ENCODE data around the gene DCLRE1A.

Gene DCLRE1A

DNA sequence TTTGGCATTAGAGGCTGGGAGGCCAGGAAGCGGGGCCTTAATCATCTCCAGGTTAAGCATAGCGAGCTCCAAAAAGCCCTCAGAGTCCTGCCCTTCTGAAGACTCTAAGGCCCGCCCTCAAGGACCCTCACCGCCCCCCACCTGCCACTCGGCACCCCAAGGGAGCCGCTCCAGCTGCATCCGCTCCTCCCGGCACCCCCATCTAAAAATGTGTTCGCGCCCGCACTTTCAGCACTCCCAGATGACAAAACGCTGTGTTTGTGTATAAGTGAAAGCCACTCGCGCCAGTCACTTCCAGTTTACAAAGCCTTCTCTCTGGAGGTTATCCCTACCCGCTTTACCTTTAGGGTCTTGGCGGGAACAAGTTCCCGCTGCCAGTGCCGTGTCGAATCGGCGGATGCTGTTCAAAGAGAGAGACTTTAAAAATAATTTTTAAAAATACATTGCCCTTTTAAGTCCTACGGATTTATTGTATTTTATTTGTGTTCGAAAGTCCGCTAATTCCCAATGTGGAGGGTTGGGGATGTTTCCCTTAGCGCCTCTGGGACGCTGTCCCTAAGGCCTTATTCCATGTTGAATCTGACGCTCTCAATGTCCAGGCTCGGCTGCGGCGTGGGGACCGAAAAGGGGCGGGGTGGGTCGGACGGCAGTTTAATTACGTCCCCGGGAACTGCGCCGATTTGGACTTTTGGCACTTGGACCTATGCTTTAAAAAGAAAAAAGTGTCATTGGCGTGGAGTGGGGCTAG is at the start of gene DCLRE1A, which contains the start of gene NHLRC2:
Gene DCLRE1A (minus strand): TSS at position 70 of the 748 bp plus-strand sequence. CDS start 900 bp downstream, outside the sequence.
Gene NHLRC2 (plus strand): TSS at position 649 of the 748 bp plus-strand sequence. CDS start 212 bp downstream, outside the sequence.
- DNase-seq (ENCODE audit: low spot score): peak; percentile 77

DNA sequence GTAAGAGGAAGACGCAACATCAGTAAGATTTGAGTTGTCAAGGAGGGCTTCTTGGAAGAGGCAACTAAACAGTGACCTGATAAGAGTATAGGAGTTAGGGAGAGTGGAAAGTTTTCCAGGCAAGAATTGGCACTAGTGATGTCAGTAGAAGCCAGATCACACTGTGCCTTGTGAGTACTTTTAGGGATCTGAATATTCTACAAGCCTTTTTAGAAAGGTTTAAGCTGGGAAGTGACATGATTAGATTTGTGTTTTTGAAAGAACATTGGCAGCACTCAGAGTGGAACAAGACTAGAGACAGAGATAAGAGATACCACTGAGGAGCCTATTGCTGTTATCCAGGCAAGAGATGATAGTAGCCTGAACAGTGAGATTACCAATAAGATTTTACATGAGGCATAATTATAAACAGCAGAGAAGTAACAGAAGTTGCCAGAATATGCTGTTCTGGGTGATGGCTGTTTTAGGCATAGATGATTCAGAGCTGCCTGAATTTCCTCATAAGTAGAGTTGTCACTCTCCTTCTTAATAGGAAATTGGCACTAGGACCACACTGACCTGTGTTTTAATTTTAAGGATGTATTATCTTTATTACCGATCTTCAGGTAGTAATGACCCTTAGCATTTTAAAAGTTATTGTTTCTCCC is 46.2 kb upstream of the DCLRE1A start:
- no peak for DNase-seq (ENCODE audit: low spot score)

DNA sequence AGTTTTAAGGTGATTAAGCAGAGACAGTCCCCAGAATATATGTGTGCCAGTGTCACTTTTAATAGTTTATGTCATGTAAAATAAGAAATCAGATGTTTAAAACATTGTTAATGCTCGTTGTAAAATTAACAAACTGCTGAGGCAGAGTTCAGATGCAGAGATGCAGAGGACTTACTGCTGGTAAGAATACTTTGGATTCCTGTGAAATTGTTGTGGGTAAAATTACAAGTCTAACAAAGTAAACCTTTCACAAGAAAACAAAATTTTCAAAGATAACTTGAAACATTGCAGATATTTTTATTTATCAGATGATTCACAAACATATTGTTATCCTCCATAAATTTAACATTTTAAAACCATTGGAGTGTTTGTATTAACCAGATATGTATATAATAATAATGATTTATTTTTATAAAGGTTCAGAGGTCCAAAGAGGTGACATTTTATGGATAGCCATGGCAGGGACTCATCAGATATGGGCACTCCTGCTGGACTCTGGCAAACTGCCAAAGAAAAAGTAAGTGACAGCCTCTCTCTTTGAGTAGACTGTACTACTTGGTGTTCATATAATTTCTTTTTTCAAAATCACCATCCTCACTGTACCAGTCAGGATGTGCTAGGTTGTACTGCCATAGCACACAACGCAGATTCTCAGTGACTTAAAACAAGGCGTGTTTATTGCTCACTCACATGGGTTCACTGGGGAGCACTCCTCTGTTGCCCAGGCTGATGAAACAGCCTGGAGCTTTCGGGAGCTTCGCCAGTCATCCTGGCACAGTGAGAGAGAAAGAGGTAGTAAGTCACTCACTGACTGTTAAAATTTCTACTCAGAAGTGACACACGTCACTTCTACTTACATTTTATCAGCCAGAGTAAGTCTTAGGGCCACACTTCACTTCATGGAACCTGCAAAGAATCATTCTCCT is 44.1 kb upstream of the DCLRE1A start:
- no peak for DNase-seq (ENCODE audit: low spot score)

DNA sequence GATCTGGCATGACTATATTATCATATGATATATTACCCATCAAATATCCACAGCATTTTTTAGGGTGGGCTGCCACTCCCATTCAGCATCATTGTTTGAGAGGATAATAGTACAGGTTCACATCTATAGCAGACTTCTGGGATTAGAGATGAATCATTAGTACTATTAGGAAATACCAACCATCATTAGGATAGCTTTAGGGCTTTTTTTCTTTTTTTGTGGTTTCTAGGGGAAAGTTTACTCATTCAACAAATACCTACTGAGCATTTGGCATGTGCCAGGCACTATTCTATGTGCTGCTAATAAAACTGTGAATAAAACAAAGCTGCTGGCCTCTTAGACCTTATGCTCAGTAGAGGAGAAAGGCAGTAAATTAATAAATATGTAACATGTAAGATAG is 41.1 kb upstream of the DCLRE1A start:
- DNase-seq (ENCODE audit: low spot score): no peak

DNA sequence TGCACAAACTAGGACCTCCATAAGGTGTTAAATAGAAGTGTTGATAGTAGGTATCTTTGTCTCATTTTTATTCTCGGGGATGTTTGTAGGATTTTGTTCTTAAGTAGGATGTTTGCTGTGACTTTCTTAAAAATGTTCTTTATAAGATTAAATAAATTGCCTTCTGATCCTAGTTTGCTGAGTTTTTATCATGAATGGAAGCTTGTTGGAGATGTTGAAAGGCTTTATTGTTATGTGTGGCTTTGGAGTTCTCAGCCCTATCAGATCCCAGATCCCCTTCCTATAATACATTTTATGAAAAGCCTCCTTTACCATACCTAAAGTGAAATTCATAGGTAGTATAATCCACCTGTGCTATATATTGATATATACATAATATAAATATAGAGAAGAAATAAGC is 40.7 kb upstream of the DCLRE1A start:
- no peak for DNase-seq (ENCODE audit: low spot score)

DNA sequence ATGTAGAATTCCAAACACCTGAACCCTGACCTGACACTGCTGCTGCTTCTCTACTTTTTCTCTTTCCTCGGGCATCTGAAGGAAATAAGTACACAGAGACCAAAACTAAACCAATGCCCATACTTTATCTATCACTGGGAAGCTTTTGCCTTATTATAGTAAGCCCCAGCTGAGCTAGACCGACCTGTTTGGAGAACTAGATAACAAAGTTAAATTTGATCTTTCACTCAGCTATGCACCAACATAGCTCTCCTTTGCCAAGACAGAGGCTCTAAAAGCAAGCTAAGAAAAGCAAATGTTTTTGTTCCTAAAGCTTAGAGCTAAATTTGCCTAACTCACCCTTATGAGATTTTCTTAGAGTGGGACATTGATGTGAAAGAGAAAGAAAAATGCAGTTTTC is 39.7 kb upstream of the DCLRE1A start:
- DNase-seq (ENCODE audit: low spot score): no peak

DNA sequence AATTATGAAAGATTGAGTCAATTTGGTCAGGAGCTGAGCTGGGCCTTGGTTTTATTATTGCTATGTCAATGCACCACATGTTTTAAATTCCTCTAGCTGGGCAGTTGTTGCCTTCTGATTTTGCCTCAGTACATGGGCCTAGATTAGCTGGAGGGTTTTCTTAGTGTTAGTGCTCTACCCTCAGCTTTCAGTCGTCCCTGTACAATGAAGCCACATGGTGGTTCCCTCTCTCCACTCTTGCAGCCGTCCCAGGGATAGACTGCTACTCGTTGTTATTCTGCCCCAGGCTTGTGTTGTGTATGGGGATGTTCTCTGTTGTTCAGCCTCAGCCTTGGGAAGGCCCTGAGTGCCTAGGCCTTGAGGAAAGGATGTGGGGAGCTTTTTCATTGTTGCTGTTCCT is 37.6 kb upstream of the DCLRE1A start:
- DNase-seq (ENCODE audit: low spot score): no peak

DNA sequence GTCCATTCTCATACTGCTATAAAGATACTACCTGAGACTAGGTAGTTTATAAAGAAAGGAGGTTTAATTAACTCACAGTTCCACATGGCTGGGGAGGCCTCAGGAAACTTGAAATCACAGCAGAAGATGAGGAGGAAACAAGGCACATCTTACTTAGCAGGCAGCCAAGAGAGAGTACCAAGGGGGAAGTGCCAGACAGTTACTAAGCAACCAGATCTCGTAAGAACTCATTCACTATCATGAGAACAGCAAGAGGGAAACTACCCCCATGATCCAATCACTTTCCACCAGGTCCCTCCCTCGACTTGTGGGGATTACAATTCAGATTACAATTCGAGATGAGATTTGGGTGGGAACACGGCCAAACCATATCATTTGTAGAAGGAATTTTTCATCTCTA is 36.9 kb upstream of the DCLRE1A start:
- DNase-seq (ENCODE audit: low spot score): no peak

DNA sequence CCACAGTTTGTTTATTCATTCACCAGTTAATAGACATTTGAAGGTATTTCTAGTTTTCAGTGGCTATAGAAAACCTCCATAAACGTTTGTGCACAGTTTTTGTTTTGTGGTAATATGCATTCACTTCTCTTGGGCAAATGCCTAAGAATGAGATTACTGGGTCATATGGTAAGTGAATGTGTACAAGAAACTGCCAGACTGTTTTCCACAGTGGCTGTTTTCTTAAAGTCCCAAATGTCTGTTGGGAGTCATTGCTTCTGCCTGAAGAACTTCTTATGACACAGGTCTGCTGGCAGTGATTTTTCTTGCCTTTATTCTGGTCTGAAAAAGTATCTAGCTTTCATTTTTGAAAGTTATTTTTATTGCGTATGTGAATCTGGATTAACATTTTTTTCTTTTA is 36.0 kb upstream of the DCLRE1A start:
- no peak for DNase-seq (ENCODE audit: low spot score)

DNA sequence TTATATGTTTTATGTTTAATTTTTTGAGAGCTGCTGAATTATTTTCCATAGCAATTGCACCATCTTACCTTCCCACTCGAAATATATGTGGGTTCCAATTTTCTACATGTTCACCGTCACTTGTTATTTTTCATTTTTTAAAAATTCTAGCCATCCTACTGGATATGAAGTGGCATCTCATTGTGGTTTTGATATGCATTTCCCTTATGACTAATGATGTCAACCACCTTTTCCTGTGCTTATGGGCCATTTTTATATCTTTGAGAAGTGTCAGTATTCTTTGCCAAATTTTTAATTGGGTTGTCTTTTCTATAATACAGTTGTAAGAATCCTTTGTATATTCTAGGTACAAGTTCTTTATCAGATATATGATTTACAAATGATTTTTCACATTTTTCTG is 28.4 kb upstream of the DCLRE1A start:
- no peak for DNase-seq (ENCODE audit: low spot score)

DNA sequence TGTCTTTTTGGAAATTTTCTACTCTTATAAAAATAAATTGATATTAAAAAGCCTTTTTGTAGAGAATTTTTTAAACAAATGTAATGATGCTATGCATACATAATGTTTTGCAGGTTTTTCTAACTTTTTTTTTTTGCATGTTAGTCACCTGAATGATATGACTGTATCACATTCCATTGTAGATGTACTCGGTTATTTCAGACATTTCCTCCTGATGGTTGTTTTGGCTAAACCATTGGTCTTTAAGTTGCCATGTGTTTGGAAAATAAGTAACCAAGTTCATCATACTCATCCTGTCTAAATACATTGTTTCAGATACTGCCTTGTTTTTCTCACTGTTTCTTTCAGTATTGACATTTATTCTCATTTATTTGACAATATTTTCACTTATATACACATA is 26.4 kb upstream of the DCLRE1A start:
- no peak for DNase-seq (ENCODE audit: low spot score)

DNA sequence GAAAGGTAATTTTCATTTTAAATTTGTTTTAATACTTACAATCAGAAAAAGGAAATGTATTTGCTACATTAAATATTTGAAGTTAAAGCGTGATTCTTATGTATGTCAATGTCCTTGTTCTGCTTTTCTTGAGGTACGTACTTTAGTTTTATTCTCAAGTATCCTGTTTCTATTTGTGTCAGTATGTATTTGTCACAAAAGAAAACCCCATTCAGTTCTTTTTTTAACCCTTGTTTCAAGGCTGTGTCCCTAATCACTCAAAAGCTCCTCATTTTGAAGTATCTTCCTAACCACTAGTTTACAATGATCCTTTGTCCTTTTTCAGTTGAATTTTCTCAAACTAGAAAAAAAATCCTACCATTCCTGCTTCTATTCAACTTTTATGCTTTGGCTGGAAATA is 25.8 kb upstream of the DCLRE1A start:
- no peak for DNase-seq (ENCODE audit: low spot score)

DNA sequence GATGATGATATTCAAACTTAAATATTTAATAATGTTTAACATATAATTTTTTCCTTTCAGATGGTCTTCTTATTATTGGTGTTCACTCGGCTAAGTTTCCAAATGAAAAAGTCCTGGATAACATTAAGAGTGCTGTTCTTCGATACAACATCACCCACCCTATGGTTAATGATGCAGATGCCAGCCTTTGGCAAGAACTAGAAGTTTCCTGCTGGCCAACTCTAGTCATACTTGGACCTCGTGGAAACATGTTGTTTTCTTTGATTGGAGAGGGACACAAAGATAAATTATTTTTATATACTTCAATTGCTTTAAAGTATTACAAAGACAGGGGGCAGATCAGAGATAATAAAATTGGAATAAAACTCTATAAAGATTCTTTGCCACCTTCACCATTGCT is 22.6 kb upstream of the DCLRE1A start:
- no peak for DNase-seq (ENCODE audit: low spot score)

DNA sequence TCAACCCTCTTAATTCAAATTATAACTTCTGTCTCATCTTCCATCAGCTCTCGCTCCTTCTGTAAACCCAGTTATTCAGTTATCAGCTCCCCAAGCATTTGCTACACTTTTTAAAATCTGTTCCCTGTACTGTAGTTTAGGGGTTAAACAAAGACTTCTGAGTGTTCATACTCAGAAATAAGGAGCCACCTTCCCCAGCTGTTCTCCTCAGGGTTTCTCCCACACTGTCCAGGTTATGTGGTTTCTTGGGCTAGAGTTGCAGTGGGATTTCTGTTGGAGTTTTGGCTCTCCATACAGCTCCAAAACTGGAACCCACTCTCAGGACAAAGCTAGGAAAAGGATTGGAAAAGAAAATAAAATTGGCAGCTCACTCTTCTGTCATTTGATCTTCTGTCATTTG is 21.3 kb upstream of the DCLRE1A start:
- no peak for DNase-seq (ENCODE audit: low spot score)

DNA sequence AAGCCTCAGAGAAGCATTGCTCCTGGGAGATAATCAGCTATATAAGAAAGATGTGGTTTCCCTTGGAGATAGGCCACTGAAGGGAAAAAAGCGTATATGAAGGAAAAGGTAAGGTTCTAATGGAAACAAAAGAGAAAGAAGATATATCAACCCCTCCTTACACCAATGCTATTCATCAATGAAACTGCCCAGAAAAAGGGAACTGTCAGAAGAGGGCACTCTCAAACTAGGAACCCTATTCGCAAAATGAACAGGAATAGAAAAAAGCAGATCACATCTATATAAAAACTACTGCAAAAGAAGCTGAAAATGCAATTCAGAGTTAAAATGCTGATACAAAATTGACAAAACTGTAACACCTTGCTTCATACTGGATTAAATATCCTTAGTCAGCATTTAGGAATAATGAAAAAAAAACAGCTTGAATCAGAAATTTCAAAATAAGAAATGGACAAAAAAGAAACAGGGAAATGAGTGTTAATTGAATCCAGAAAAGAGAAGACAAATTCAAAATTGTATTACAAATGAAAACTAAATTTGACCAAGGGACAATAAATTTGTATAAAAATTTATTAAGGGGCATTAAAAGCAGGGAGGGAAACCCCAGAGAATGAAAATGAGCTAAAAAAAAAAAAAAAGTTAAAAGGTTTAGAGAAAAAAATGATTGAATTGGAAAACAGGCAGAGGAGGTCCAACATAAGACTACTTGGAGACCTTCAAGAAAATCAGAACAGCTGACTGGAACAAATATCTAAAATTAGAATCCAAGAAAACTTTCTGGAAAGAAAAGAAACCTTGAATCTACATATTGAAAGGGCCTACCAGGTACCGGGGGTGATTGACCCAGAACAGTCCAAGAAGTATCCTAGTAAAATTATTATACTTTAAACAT is 18.5 kb upstream of the DCLRE1A start:
- peak; percentile 18 for DNase-seq (ENCODE audit: low spot score)

DNA sequence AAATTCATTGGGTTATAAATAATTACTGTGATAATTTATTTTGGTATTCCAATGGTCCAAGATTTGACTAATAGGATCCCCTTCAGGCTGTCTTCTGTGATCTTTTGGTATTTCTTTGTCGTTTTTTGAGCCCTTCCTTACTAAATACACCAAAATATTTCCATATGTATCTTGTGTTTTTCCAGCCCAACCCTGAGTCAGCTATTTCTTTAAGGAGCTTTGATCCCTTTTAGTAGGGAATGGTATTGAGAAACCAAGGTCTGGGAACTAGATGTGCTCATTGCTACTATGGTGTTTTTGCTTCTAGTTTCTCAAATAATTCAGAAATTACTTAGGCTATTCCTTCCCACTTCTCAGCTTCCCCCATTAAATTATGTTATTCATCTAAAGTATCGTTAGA is 15.9 kb upstream of the DCLRE1A start:
- DNase-seq (ENCODE audit: low spot score): no peak

DNA sequence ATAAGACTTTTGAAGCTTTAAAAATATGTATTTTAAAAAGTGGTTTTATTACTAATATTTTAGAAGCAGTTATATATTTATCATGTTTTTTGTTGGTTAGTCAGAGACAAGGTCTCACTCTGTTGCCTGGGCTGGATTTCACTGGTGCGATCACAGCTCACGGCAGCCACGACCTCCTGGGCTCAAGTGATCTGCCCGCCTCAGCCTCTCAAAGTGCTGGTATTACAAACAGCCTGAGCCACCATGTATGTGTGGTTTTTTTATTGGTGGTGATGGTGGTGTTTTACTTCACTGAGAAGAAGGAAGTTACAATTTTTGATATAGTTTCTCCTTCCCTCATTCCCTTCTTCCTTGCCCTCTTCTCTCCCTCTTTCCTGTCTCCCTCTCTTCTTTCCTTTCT is 14.0 kb upstream of the DCLRE1A start:
- DNase-seq (ENCODE audit: low spot score): no peak

DNA sequence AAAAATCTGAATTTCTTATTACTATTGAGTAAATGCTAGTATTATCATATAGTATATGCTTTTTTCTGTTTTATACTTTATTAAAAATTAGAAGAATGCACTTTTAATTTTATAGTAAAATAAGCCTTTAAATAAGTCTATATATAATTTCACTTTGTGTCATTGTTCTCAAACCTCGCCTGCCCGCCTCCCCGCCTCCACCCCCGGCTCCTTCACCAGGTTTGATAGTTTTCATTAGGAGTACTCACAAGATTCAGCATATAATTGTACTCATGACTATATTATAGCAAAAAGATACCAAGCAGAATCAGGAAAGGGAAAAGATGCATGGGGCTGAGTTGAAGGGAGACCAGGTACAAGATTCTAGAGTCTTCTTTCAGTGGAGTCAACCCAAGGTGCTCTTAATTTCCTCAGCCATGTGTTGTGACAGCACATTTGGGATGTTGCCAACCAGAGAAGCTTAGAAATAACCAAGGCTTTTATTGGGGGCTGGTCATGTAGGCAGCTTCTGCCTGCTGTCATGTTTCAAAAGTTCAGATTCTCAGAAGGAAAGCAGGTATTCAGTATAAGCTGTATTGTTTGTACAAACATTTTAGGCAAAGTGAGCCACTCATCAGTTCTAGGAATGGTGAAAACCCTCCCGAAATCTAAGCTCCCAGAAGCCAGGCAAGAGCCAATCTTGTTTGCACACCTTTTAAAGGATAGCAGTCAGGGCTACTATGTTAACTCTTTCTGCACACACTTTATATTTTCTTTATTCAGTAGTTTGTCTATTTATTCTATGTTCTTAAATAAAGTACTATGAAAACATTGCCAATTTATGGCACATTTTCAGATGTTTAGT is 12.9 kb upstream of the DCLRE1A start:
- no peak for DNase-seq (ENCODE audit: low spot score)

DNA sequence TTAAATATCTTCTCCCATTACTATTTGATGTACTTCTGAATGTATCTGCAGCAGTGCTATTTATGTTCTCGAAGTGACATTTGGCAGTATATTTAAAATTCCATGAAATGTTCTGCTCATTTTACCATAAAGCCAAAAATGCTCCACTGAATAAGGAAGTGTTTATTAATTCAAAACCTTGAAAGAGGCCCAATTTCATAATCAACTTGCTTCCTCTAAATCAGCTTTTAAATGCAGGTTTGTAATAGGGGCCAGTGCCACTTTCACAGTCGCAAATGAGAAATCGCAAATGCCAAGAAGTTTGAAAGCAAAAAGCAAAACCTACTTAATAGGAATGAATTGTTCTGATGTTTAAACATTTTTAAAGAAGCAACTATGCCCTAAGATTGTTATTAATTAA is 12.0 kb upstream of the DCLRE1A start:
- DNase-seq (ENCODE audit: low spot score): no peak

DNA sequence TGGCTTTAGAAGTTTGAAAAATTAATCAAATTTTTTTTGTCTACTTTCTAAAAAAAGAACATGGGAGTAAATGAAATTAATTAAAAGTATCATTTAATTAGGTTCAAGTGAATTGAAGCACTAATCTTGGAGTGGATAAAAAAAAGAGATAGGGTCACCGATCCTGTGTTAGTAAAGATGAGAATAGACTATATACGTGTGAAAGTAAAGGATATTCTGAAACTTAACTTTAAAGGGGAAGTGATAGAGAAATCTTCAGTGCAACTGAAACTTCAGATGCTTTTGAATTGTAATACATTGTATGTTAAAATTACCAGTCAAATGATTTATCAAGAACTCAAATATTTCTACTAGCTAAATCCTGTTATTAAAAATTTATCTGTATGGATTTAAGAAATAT is 5.4 kb upstream of the DCLRE1A start:
- no peak for DNase-seq (ENCODE audit: low spot score)

DNA sequence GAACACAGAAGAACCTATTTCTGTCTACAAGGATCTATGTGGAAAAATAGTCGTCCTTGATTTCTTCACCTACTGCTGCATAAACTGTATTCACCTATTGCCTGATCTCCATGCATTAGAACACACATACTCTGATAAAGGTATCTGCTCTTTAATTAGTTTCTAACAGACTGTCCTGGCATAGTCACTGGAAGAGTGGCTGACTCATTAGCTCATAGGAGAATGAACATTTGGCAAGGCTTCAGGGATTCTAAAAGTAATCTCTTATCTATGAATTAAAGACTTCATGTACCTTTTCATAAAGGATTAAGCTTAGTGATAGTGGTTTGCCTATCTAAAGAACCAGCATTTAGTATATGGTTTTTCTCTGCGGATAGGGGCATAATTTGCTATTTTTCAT is 4.7 kb upstream of the DCLRE1A start:
- no peak for DNase-seq (ENCODE audit: low spot score)

All from NAMALWA (cell line).